Adipose tissue (tissue), 3 donors: ENCODE data around the gene SEC24B. TPM values are rescaled to one million over a fixed set of nuclear protein-coding genes. Genes with fewer than 3 reads are reported as not detected.

Experiments used
- H3K27ac ChIP-seq: one replicate; pipeline ENCODE4 v1.5.1; 2013; ENCODE audit warnings: low read depth, low read length
- WGBS, 3 donors: extraction: QIAGEN DNeasy Blood & Tissue Kit; methylation state at CpG; one replicate each; pipeline ENCODE4 v1.1.7; 2013; 5-methylcytosine and 5-hydroxymethylcytosine counted together
- polyA plus RNA-seq, 3 donors: library from polyadenylated mRNA; stranded (reverse); fragments of 200-250 nt; gene quantifications; one replicate each; pipeline ENCODE4 v1.2.3, GENCODE V29; 2013
- donor health status: healthy with polysubstance abuse.
- donor health status: Bipolar disorder and iron deficiency.
- donor health status: healthy.

The SEC24B gene
- polyA plus RNA-seq: 10 to 100 TPM in 1 of 3 donors, 1 to 10 TPM in 2; 9.7 to 13.5 (median 9.7) TPM

DNA sequence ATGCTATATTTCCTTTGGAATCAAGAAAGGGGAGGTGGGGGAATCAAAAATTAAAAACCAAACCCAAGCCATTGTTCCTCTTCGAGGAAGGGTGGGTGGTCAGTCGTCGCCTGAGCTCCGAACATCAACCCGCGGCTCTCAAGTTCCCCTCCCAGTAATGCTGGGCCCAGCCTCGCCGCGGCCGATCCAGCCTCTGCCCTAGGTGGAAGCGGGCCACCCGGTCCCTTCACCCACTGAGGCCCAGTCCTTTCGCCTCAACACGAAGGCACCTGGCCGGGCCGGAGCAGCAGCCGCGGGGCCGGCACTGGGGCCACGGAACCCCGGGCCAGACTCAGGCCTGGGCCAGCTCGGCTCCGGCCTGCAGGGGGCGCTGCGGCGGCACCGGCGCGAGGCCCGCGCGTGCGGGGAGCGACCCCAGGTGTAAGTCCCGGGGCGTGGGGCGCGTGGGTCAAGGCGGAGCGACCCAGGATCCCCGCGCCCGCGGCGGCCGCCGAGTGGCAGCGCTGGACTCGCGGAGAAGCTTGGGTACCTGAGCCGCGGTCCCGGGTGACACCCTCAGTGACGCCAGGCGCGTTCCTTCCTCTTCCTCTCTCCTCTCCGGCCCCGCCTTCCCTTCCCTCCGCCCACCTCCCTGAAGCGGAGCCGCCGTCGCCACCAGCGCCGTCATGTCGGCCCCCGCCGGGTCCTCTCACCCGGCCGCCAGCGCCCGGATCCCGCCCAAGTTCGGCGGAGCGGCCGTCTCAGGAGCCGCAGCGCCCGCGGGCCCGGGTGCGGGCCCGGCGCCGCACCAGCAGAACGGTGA, at the start of gene SEC24B:
TSS of gene SEC24B (plus strand) at position 611 of the 802 bp plus-strand sequence. CDS start at position 666, 55 bp downstream.
- 0 to 1% (median 1%) methylated on average over 65 to 87 of the region's 87 CpGs for WGBS, 3 donors
- H3K27ac ChIP-seq: peak within 1 kb of the TSS; percentile 97

GRCh38 chr4:109383823-109384222, 49.8 kb upstream of the SEC24B start:
- WGBS, 3 donors: 72 to 90% (median 89%) methylated on average over 6 of the region's 6 CpGs
- H3K27ac ChIP-seq: no peak overlapping the region

DNA sequence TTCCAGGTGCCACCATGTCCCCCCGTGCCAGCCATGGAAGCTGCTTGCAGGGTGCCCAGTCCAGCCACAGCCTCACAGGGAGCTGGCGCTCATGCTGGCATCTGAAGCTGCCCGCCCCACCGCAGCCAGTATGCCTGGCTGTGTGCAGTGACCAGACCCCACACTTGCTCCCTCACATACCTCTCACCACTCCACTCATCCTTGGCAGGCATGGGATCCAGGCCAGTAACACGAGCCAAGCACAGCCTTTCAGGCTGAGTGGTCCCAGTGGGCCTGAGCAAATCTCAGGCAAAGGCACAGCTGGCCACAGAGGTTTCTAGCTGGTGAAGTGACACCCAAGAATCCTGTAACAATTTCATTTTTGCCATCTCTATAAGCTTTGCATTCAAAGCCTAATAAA, 48.4 kb upstream of the SEC24B start:
- no peak overlapping the region for H3K27ac ChIP-seq
- 91 to 95% (median 94%) methylated on average over 5 of the region's 5 CpGs for WGBS, 3 donors

DNA sequence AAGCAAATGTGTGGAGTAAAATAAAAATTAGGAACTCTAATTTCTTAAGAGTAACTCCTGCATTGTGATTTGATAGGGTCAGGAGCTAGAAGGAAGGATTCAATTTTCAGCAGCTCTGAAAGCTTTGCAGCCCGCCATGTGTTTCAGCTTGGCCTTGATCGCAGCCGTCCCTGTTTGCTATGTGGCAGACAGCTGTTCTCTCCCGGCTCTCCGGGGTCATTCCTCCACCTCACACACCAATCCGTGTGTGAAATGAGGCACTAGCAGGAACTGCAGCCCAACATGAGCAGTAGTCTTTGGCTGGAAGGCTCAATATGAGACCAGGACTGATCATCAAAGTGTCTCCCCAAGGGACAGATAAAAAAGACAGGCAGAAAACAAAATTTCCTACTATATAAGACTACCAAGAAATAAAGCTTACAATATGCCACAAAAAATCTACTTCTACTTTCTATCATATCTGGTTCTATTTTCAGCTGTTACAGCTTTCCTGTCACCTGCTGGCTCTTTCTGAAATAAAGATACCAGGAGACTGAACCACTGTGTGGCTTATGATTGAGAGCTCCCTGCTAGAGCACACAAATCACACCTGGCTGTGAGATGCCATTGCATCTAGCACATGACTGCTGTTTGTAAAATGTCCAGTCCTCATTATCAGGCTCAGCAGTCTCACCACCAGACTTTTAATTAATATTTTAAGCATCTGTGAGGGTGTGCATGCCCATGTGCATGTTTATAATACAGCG, 44.1 kb upstream of the SEC24B start:
- no peak overlapping the region for H3K27ac ChIP-seq
- 35 to 61% (median 53%) methylated on average over 7 of the region's 7 CpGs for WGBS, 3 donors

- H3K27ac ChIP-seq: no peak overlapping the region
These were observed 43.4 kb upstream of the SEC24B start for GRCh38 chr4:109390115-109390768.

- 81 to 86% (median 84%) methylated on average over 10 of the region's 10 CpGs for WGBS, 3 donors
- no peak overlapping the region for H3K27ac ChIP-seq
These were observed 37.9 kb upstream of the SEC24B start for GRCh38 chr4:109395694-109396093.

- H3K27ac ChIP-seq: no peak overlapping the region
- WGBS, 3 donors: 86 to 91% (median 91%) methylated on average over 1 of the region's 1 CpG
These were observed 34.7 kb upstream of the SEC24B start for GRCh38 chr4:109398928-109399327.

GRCh38 chr4:109406337-109406931, 27.2 kb upstream of the SEC24B start:
- WGBS, 3 donors: 7 to 10% (median 9%) methylated on average over 2 of the region's 2 CpGs
- no peak overlapping the region for H3K27ac ChIP-seq

DNA sequence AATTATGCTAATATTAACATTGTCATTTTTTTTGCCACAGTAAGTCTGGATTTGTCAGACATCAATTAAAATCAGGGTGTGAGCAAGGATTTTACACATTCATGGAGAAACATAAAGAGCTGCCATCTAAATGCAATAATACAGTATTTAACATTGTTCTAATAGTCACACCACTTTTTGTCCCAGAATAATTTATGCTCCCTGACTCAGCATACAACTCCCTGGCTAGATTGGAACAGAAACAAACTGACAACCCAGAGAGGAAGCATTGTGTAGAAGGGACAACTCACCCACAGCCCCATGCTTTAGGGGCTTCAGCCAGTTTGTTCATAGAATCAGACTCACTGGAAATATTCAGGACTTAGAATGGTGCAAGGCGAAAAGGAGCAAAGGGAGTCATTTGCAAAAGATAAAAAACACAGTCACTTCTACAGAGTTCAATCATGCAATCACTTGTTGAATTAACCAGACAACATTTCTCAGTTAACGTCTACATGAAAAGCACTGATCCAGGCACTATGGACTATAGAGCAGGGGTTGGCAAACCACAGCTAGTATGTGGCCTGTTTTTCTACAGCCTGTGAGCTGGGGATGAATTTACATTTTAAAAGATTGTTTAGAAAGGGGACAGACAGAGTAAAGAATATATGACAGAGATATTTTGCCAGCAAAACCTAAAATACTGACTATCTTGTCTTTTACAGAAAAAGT, 26.4 kb upstream of the SEC24B start:
- no peak overlapping the region for H3K27ac ChIP-seq
- 86 to 90% (median 89%) methylated on average over 2 of the region's 2 CpGs for WGBS, 3 donors

DNA sequence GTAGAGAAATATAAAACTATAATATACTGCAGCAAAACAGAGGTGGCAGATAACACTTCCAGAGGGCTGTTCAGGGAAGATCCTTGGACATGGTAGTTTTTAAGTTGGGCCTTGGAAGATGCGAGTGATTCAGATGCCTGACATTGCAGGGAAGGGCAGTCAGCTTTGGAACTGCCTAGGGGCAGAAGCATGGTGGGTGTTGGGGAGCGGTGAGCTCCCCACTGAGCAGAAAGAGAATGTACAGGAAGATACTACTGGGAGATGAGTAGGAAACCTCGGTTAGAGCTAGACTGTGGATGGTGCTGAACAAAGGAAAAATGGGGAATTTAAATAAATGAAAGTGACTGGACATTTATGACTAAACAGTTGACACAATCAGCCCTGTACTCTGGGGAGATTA, 24.9 kb upstream of the SEC24B start:
- WGBS, 3 donors: 84 to 88% (median 86%) methylated on average over 3 of the region's 3 CpGs

GRCh38 chr4:109410226-109410625, 23.4 kb upstream of the SEC24B start:
- WGBS, 3 donors: 90 to 96% (median 91%) methylated on average over 9 of the region's 9 CpGs
- no peak overlapping the region for H3K27ac ChIP-seq

More for the DNA sequence above, 24.9 kb upstream of the SEC24B start:
- no peak overlapping the region for H3K27ac ChIP-seq

DNA sequence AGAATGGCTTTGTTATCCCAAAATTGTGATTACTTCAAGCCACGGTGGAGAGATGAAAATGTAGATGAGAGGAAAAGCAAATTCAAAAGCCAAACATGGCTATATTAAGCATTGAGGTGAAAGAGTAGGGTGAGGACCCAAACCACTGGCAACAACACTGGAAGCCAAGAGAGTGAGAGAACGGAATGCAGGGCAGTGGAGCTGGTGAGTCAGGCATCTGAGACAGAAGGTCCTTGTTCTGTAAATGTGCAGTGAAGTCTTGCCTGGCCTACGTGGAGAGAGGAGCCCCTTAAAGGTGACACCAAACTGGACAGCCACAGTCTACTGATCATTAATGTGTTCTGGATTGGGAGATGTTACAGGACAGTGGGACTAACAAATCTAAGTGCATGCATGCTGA, 22.8 kb upstream of the SEC24B start:
- no peak overlapping the region for H3K27ac ChIP-seq
- 76 to 84% (median 82%) methylated on average over 3 of the region's 3 CpGs for WGBS, 3 donors

DNA sequence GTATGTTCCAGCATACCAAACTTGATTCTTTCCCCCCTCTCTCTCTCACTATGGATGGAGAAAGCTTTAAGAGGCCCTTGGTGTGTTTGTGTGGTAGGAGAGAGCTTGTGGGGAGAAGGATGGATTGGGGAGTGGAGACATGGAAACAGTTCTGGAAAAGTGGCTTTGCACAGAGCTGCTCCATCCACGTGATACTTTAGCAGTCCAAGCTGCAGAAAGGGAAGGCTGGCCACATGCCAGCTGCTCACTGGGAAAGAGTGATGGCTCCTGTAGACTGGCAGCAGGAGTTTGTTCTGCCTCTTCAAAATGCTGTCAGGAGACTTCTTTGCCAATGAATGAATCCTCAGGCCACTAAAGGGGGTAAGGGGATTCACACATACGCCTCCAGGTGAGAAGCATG, 21.7 kb upstream of the SEC24B start:
- WGBS, 3 donors: 64 to 69% (median 65%) methylated on average over 2 of the region's 2 CpGs
- H3K27ac ChIP-seq: no peak overlapping the region

DNA sequence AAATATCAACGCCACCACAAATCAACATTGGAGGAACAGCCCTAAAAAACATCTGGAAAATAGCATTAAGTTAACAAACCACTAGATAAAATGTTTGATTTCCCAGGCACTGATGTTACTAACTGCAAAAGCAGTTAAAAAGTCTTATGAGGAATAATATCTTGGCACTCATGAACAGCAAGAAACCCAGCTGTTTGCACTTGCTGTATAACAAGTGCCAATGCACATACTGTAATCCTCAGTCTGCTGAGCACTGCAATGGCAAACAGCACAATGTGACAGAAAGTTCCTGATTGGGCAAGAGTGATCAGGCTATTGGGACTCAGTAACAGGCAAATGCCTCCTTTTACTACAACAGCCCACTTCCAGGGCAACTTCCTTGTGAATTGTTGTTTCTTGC, 20.8 kb upstream of the SEC24B start:
- WGBS, 3 donors: 46 to 97% (median 83%) methylated on average over 1 of the region's 1 CpG

DNA sequence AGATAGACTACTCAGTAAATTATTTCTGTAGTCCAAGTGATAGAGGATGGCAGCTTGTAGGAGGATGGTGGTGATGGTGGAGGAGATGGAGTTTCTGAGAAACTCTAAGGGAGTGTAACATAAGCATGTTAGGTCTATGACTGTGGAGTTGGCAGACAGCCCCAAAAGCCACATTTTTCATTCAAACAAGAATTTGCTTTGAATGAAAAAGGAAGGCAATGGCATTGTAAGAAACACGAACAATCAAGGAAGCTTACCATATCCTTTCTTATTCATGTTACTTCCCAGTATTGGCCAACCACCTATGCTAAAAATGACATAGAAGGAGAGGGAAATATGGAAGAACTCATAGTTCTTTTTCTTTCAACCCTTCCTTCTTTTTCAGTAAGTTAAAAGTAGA, 18.7 kb upstream of the SEC24B start:
- H3K27ac ChIP-seq: no peak overlapping the region
- 35 to 89% (median 53%) methylated on average over 1 of the region's 1 CpG for WGBS, 3 donors

More for the DNA sequence above, 20.8 kb upstream of the SEC24B start:
- H3K27ac ChIP-seq: no peak overlapping the region

GRCh38 chr4:109418588-109418987, 15.0 kb upstream of the SEC24B start:
- no peak overlapping the region for H3K27ac ChIP-seq
- 88 to 93% (median 92%) methylated on average over 1 of the region's 1 CpG for WGBS, 3 donors

DNA sequence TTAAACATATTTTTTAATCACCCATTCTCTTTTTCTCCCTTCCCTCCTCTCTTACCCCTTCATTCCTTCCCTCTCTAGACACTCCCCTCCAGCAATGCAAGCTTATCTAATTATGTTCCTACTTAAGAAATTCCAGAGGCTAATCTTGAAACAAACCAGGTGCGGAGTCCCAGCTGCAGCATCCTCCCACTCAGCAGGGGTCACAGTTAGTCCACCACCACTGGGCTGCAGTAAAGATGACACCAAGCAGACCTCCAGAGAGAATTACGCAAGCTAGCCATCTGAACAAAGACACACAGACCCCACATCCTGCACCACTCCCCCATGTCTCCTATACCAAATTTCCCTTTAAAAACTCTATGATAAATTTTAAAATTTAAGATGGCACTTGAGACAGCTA, 13.9 kb upstream of the SEC24B start:
- whole genome bisulfite sequencing, 3 donors: 76 to 90% (median 89%) methylated on average over 2 of the region's 2 CpGs
- H3K27ac ChIP-seq: no peak overlapping the region
